GM12865 (cell line): Measurements from ENCODE around the gene PRMT9.

ENCODE experiments used
- DNase-seq: peaks from one replicate; pipeline ENCODE4 v3.0.0; 2010; ENCODE audit warnings: low read depth
- H3K4me3 ChIP-seq: 2 replicates; pipeline ENCODE4 v1.5.1; 2011; ENCODE audit warnings: mild to moderate bottlenecking, low read depth, low read length, control low read depth
- TF ChIP-seq, protein P1 (sequence below): IDR thresholded peaks from 2 replicates; pipeline ENCODE4 v1.5.1; 2011; ENCODE audit warnings: low read length, control low read depth, low read depth, inconsistent platforms; ENCODE audit not compliant: insufficient read depth; ENCODE audit errors: missing control alignments

PRMT9 gene

DNA sequence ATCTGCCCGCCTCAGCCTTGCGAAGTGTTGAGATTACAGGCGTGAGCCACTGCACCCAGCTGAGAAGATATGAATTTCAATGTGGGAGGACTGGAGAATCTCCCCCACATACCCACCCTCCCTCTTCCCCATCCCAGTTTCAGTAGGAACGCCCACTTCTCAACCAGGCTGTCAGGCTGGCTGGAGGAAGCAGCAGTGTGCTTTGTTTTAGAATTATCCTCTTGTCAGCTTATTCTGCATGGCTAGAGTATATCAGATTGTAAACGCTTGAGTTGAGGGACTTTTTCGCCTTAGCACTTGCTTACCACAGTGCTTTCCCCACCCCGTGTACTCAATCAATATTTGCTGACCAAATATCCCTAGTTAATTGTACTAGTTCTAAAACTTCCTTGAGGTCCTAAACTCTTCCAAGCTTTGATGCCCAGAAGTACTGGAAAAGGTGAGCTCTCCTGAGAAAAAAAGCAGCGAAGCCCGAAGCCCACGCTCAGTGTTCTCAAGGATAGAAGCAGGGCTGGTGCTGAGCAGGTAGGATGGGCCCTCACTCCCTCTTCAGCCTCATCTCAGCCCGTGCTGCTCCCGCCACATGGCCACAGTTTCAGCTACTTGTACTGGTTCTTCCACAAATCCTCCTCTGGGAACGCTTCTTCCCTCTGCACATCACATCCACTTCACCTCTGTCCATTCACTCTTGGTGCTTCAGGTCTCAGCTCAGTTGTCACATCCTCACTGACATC, 40.7 kb upstream of the PRMT9 start:
- TF ChIP-seq, protein P1, sequence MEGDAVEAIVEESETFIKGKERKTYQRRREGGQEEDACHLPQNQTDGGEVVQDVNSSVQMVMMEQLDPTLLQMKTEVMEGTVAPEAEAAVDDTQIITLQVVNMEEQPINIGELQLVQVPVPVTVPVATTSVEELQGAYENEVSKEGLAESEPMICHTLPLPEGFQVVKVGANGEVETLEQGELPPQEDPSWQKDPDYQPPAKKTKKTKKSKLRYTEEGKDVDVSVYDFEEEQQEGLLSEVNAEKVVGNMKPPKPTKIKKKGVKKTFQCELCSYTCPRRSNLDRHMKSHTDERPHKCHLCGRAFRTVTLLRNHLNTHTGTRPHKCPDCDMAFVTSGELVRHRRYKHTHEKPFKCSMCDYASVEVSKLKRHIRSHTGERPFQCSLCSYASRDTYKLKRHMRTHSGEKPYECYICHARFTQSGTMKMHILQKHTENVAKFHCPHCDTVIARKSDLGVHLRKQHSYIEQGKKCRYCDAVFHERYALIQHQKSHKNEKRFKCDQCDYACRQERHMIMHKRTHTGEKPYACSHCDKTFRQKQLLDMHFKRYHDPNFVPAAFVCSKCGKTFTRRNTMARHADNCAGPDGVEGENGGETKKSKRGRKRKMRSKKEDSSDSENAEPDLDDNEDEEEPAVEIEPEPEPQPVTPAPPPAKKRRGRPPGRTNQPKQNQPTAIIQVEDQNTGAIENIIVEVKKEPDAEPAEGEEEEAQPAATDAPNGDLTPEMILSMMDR = no peak
- H3K4me3 ChIP-seq = no peak overlapping the region
- no peak for DNase-seq

DNA sequence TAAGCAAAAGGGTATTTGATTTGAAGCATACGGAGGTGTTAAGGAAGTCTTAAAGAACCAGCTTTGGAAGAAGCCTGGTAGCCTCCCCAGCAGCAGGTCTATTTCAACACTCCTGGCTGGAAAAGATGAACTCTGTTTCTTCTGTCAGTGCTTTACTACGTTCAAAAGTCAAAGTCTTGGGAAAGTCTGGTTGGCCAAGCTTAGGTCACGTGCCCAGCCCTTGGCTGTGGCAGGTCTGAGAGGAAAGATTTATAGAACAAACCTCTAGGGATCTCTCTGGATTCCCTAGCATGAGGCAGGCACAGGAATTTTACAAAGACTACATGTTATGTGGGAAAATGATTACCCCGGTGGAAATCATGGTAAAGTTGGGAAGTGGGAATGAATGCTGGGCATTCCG, 39.4 kb upstream of the PRMT9 start:
- DNase-seq = no peak
- no peak overlapping the region for H3K4me3 ChIP-seq
- TF ChIP-seq, protein P1 = no peak

DNA sequence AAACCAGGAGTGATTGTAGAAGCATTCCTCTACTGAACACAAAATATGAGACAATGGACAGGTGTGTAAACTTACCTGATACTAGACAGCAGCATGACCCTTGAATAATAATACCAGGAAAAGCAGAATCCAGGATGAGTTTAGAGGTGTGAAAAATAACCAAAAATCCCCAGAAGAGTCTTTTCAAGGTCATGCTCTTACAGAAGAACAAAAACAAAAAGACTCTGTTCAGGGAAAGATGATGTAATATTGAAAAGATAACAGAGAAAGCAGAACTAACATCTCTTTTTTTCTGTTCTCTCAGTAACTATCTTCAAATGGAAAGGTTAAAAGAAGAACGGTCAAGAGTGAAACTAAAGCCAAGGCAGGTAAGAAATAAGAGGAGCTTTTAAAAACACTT, 33.9 kb upstream of the PRMT9 start:
- TF ChIP-seq, protein P1 = no peak
- DNase-seq = peak; percentile 59
- no peak overlapping the region; the same call in 1 of the 2 replicates for H3K4me3 ChIP-seq

DNA sequence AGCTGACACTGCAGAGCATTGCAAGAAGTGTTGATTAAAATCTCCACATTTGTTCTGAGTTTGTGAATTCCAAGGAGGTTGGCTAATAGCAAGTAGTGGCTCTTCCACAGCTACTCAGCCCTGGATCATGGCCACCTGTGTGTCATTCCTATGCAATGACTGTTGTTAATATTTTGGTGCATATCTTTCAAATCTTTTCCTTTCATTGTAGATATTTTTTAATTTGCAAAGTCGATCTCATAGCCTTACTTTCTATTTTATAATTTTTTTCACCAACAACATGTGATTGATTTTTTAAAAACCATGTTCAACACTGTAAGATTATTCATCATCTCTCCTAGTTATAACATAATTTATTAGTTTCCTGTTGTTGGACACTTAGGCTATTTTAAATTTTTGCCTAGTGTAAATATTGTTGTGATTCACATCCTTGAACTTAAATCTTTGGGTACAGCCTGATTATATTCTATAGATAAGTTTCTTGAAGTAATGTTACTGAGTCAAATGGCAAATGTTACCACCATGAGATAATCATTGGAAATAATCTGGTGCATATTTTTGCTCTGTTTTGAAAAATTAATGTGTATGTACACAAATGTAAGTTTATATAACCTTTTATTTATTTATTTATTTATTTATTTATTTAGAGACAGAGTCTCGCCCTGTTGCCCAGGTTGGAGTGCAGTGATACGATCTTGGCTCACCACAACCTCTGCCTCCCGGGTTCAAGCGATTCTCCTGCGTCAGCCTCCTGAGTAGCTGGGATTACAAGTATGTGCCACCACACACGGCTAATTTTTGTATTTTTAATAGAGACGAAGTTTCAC, 30.8 kb upstream of the PRMT9 start:
- TF ChIP-seq, protein P1 = no peak
- H3K4me3 ChIP-seq = no peak overlapping the region
- DNase-seq = no peak

DNA sequence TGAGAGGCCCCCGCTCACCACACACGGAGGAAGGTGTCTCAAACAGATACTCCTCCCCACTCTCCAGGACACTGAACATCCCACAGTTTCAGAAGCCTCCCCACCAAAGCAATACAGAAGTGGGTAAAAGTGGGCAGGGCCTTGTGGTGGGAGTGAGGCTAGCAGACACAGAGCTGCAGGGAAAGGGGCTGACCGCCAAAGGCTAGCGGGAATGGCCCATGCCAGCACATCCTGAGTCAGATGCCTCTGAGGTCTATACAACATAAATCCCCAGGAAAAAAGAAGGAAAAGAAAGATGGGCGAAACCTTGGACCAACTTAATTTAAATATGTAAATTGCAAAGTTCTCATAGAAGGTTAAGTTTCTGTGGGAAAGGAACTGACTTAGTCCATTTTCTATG, 26.0 kb upstream of the PRMT9 start:
- TF ChIP-seq, protein P1 = no peak
- no peak for DNase-seq
- H3K4me3 ChIP-seq = no peak overlapping the region

DNA sequence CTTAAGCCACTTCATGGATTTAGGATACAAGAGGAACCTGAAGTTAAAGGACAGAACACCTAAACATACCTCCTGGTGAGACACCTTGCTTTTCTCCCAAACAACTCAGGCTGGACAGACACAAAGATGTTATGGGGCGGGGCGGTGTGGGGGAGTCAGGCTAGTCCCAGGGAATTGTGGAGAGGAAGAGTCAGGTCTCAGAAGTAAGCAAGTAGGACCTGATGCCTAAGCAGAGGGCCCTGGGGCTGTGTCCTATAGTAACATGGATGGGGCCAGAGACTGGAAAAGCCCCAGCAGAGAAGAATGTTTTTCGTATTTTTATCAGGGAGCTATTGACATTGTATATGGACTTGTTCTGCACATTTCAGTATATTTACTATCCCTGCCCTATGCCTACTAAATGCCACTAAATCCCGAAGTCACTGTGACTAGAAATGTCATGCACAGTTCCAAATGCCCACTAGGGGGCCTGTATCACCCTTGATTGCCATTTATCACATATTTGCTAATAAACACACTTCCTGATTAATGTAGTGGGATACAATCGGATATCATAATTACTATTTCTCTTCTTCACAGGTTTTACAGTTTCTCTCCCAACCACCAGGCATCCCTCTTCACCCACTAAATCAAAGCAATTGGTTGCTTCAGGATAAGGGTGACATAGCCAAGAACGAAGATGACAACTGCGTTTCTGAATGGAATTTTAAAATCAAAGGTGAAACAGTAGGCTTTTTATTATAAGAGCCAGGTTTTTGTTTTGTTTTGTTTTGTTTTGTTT, 24.1 kb upstream of the PRMT9 start:
- H3K4me3 ChIP-seq = no peak overlapping the region
- TF ChIP-seq, protein P1 = peak; percentile 82
- DNase-seq = peak; percentile 71
